Hematopoietic multipotent progenitor cell treated with erythropoietin and hydrocortisone succinate and interleukin-3 and kit ligand, for 8 days (in vitro differentiated cells): ENCODE results near the gene GNG7.
"Not testable (repeated sequence)": the region's sequence is repeated elsewhere in the genome, so short reads cannot be mapped to it uniquely, and the experiment has no call there.

Experiments used
- DNase-seq: peaks from one replicate; pipeline ENCODE4 v3.0.0-alpha.2; 2015

Gene GNG7

DNA sequence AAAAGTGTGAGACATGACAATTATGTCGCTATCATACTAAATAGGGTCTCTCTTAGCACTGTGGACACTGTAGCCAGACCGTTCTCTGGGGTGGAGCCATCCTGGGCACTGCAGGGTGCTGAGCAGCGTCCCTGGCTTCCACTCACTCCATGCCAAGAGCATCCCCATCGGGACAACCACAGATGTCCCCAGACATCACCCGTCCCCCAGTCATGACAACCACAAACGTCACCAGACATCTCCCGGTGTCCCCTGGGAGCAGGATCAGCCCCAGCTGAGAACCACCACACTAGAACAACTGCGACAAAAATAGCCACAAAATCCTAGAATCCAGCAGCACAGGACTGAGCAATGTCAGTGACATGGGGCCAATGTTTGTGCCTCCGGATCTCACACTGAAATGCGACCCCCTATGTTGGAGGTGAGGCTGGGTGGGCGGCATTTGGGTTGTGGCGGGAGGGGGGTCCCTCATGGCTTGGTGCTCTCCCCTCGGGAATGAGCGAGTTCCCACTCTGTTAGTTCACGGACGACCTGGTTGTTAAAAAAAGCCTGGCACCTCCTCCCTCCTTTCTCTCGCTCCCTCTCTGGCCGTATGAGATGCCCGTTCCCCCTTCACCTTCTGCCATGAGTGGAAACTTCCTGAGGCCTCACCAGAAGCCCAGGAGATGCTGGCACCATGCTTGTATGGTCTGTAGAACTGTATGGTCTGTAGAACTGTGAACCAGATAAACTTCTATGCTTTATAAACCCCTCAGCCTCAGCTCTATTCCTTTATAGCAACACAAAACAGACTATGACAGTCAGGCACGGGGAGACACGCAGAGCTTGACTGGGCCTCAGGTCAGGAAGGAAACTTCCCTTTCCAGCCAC, 132.7 kb downstream of the GNG7 start:
- DNase-seq = no peak

DNA sequence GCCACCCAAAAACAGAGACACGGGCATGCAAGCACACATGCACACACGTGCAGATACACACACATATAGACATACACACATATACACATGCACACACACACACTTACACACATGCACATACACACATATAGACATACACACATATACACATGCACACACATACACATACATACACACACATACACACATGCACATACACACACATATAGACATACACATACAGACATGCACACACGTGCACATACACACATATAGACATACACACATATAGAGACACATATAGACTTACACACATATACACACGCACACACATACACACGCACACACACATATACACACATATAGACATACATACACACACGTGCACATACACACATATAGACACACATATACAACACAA, 134.5 kb downstream of the GNG7 start:
- DNase-seq = no peak

DNA sequence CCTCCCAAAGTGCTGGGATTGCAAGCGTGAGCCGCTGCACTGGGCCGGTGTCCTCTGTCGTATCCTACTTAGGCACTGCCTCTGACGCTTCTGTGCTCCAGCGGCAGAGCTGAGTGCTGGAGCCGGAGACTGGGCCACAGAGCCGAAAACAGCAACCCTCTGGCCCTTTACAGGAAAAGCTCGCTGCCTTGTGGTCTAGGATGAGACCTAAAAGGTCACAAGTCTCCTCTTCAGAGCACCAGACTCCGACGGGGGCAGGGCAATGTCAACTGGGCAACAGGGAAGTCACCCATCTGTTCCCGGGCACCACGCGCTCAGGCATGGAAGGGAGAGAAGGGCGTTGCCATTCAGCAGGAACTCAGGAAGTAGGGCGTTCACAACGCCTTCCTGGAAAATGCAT, 134.9 kb downstream of the GNG7 start:
- peak; percentile 46 for DNase-seq

DNA sequence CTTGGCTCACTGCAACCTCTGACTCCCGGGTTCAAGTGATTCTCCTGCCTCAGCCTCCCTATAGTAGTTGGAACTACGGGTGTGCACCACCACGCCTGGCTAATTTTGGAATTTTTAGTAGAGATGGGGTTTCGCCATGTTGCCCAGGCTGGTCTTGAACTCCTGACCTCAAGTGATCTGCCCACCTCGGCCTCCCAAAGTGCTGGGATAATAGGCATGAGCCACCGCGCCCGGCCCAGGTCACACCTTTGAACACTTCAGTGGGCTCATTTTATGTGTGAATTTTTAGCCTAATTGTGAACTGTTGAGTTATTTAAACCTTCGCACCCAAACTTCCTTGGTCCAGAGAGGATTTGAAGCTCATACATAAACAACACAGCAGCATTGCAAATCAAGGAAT, 138.9 kb downstream of the GNG7 start:
- not testable (repeated sequence) for DNase-seq

DNA sequence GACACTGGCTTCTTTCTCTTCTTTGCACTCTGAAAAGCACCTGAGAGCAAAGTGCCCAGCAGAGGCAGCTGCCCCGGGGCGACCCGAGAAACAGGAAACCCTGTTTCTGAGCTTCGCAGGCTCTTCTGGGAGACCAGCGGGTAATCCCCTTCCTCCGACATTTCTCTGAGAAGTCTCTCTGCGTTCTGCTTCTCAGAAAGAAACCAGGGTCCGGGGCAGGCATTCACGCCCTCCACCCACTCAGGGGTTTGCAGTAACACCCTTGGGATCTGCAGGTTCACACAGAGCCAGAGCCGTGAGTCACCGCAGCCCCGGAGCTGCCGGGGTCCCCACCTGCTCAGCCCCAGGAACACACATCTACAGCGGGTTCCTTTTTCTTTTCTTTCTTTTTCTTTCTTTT, 140.6 kb downstream of the GNG7 start:
- DNase-seq = no peak

DNA sequence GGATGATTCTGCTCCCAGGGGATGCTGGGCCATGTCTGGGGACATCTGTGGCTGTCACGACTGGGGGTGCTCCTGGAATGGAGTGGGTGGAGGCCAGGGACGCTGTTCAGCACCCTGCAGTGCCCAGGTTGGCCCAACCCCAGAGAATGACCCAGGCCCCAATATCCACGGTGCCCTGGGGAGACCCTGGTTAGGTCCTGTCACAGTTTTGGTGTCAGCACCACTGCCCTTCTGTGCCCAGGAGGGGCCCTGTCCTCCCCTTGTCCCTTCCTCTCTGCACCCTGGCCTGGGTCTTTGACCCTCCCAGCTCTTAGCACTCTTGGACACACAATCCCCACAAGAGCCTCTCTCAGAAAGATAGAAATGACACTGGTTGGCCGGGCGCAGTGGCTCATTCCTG, 141.3 kb downstream of the GNG7 start:
- DNase-seq = no peak

DNA sequence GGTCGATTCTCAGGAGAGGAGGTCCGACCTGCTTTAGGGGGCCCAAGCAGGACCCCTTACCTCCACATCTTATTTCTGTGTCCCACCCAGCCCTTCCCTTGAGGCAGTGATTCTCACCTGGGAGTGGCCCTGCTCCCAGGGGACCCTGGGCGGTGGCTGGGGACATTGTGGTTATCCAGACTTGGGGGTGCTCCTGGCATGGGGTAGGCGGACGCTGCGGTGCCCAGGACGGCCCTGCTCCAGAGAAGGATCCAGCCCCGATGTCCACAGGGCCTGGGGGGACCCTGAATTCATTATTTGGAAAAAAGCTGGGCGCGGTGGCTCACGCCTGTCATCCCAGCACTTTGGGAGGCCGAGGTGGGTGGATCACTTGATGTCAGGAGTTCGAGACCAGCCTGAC, 142.1 kb downstream of the GNG7 start:
- DNase-seq = no peak

DNA sequence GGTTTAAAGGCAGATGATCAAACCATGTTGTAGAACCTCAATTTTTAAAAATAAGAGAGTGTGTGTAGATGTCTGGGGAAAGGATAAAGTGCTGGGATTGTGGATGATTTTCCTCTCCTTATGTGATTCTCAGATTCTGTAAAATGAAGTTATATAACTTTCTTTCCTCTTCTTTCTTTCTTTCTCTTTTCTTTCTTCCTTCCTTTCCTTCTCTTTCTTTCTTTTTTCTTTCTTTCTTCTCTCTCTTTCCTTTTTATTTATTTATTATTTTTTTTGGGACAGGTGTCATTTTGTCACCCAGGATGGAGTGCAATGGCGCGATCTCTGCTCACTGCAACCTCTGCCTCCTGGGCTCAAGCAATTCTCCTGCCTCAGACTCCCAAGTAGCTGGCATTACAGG, 144.0 kb downstream of the GNG7 start:
- no peak for DNase-seq

DNA sequence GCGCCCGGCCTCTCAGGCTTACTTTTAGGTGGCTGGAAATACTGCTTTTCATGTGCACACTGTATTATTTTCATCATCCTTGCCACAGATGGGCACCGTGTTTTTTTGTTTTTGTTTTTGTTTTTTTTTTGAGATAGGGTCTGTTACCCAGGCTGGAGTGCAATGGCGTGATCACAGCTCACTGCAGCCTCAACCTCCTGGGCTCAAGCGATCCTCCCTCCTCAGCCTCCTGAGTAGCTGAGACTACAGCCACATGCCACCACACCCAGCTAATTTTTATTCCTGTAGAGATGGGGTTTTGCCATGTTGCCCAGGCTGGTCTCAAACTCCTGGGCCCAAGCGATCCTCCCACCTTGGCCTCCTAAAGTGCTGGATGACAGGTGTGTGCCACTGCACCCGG, 144.4 kb downstream of the GNG7 start:
- DNase-seq = not testable (repeated sequence)

DNA sequence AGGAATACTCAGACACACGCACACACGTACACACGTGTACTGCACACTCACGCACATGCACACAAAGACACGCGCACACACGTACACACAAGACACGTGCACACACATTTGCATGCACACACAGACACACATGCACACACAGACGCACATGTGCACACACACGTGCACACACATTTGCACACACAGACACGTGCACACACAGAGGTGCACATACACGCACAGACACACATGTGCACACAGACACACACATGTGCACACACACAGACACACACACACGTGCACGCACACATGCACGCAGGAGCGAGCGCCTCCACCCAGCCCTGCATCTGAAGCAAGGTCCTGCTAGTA, 145.4 kb downstream of the GNG7 start:
- DNase-seq = no peak

DNA sequence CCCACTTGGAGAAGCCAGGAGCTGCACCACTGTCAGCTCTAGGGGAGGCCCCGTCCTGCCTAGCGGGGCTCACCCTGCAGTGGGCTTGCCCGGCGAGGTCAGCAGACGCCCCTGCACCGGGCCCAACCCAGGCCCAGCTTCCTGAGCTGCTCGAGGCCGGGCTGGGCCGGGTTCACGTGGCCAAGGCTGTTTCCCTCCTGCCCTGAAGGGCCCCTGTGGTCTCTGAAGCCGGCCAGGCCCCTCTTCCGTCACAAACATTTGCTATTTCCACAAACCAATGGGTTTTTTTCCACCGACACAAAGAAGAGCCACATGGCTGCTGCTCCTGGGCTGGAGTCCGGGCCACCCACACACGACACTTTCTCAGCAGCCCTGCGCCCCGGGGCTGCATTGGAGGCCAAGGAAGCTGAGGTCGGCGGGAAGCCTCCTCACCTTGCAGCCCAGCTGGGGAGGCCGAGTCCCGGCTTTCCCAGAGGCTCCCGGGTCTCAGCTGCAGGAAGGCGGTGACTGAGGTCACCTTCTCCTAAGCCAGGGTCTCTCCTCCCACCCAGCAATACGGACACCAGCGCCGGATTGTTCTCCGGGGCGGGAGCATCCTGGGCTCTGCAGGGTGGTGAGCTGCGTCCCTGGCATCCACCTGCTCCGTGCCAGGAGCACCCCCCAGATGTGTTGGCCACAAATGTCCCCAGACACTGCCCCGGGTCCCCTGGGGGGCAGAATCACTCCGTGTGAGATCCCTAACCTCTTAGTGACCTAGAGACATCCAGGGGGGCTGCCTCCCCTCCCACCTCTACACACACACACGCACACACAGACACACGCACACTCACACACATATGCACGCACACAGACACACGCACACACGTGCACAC, 146.0 kb downstream of the GNG7 start:
- DNase-seq = no peak

DNA sequence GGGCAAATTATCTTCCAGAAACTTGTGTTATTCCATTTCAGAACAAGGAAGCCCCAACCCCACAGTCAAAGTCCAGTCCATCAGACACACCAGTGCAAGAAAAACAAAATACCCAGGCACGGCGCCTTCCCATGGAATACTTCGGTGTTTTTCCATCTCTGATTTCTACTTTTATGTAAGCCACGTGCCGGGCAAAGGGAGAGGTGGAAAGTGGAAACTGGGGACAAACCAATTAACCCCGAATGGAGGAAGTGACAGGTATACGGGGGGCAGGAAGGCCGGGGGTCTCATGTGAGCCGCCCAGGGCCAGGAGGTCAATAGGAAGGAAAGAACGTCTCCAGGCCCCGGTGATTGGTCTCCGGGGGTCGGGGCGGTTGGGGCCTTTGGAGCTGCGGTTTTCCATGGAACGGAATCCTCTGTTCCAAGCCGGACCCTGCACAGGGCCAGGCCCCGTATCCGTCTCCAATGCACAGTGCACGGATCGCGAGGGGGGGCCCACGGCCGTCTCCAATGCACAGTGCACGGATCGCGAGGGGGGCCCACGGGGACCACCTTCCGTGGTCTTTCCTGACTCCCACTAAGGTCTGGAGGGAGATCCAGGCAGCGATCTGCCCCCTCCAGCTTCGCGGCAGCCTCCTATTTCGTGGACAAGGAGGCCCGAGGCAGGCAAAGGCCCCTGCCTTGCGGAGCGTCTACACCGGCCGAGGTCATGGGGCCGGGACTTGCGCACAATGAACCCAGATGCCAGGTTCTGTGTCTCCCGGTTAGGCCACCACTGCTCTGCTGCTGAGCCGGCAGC, 146.9 kb downstream of the GNG7 start:
- DNase-seq = no peak

DNA sequence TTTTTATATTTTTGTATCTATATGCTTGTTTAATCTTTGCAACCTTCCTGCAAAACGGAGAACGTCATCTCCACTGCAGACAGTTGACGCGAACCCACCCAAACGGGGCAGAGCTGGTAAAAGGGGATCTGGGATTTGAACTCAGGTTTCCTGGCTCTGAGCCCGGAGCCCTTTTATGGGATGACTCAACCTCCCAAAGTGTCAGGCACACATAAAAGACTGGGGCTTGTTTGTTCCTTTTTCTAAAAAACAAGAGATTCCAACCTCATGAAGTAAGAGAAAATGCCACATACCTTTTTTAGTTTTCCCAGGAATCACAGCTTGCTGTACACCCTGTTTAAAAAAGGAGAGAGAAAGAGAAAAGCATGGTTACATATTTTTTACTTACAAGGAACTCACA, 147.6 kb downstream of the GNG7 start:
- DNase-seq = no peak

DNA sequence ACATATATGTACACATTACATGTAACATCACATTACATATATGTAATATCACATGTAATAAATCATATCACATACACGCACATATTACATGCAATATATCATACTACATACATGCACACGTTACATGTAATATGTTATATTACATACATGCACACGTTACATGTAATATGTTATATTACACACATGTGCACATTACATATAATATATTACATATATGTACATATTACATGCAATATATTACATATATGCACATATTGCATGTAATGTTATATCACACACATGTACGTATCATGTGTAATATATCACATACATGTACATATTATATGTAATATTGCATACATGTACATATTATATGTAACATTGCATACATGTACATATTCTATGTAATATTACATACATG, 149.0 kb downstream of the GNG7 start:
- DNase-seq = no peak

DNA sequence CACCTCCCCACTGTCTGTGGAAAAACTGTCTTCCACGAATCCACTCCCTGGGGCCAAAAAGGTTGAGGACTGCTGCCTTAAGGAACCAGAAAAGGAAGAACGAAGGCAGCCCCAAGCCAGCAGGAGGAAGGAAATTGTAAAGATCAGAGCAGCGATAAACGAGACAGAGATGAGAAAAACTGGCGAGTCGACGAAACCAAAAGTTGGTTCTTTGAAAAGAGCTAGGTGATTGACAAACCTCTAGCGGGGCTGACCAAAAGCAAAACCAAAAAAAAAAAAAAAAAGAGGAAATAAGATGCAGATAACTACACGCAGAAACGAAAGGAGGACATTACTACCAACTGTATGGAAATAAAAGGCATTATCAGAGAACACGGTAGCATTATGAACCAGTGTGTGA, 149.6 kb downstream of the GNG7 start:
- peak; percentile 60 for DNase-seq

DNA sequence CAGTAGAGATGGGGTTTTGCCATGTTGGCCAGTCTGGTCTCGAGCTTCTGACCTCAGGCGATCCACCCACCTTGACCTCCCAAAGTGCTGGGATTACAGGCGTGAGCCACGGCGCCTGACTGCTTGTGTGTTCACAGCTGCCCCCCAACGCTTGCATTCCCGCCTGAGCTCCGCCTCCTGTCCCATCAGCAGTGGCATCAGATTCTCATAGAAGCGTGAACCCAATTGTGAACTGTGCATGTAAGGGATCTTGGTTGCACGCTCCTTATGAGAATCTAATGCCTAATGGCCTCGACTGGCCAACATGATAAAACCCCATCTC, 150.7 kb downstream of the GNG7 start:
- no peak for DNase-seq

DNA sequence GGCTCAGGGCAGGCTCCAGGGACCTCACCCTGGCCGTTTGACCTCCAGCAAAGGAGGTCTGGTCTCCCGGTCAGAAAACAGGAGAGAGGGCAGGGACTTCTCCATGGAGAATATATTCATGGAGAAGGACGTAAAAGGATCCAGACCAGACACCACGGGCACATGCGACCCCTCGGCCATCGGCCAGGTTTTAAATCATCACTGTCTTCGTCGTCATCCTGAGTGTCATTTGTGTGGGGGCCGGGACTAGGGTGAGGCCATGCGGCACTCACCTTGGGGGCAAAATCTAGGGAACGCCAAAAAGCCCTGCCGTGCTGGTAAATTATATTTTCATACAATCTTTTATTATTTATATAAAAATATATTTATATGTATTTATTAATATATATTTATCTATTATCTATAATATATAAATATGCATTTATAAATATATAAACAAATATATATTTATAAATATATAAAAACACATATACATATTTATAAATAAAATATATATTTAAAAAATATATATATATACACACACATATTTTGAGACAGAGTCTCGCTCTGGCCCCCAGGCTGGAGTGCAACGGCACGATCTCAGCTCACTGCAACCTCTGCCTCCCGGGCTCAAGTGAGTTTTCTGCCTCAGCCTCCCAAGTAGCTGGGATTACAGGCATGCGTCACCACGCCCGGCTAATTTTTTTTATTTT, 151.2 kb downstream of the GNG7 start:
- no peak for DNase-seq

DNA sequence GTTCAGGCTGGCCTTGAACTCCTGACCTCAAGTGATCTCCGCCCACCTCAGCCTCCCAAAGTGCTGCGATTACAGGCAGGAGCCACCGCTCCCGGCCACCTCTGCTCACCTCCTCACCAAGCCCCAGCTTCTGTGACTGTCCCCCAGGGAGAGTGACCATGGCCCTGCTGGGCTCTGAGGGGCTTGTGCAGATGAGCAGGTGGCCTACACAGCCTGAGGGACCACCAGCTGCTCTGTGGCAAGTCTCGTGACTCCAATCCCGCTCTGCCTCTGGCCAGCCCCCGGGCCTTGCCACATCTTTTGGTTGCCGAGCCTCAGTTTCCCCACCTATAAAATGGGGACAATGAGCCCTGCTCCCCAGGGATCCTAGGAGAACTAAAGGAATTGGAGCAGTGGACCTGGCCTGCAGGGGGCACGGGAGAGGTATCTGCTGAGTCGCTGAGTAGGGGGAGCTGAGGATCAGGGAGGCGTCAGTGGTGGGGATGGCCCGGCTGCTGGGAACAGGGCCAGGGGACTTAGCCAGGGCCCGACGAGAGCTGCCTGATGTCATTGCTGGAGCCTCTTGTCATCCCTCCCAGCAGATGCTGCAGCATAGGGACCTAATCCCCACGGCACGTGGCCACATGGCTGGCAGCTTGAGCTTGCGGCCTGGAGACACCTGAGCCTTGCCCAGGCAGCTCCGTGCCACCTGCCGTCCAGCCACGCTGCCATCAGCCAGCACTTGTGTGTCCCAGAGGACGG, 151.9 kb downstream of the GNG7 start:
- no peak for DNase-seq

DNA sequence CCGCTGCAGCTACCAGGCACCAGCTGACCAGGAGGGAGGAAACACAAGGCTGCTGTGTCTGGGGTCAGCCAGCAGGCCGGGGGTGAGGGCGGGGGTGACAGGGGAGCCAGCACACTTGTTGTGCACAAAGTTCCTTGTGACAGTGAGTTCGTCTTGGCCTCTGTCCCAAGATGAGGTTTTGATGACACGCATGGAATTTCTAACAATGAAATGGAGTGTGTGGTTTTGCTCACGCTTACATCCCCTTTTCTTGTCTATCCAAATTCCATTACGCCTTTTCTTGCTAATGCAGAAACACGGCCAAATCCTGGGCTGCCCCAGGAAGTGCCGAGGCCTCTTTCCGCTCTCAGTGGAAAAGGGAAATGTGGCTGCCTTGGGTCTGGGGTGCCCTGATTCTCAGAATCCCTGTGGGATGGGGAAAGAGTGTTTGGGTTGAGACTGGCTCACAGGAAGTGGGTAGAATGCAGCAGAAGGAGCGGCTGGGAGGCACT, 152.7 kb downstream of the GNG7 start:
- peak; percentile 27 for DNase-seq

DNA sequence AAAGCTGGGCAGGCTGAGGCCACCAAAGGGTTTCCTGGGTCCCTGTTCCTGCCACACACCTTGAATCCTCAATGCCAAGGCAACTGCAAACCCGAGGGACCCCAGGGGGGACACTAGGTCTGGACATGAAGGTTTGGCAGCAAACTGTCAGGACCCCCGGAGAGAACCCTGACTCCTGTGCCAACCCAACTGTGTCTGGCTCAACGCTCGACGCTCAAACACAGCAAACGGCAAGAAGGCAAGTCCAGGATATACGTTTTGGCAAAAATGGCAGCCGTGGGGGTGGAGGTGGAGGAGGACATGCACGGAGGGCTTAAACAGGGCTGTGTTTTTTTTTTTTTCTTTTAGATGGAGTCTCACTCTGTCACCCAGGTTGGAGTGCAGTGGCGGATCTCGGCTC, 153.5 kb downstream of the GNG7 start:
- no peak for DNase-seq

DNA sequence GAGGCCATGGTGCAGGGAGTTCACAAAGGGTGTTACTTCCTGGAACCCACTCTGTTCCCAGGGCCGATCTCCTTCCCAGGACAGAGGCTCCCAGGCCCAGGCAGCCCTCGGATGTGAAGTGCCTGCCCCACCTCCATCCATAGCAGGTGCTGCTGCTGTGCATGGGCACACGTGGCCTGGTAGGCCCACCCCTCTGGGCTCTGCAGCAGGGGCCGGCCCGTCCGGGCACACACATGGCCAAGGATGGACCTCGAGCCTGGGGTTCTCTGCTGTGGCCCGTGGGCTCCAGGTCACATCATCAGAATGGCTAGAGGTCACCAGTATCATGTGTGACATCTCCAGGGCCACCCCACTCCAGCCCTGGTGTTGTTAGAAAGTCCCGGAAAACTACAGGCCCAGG, 154.8 kb downstream of the GNG7 start:
- DNase-seq = no peak

DNA sequence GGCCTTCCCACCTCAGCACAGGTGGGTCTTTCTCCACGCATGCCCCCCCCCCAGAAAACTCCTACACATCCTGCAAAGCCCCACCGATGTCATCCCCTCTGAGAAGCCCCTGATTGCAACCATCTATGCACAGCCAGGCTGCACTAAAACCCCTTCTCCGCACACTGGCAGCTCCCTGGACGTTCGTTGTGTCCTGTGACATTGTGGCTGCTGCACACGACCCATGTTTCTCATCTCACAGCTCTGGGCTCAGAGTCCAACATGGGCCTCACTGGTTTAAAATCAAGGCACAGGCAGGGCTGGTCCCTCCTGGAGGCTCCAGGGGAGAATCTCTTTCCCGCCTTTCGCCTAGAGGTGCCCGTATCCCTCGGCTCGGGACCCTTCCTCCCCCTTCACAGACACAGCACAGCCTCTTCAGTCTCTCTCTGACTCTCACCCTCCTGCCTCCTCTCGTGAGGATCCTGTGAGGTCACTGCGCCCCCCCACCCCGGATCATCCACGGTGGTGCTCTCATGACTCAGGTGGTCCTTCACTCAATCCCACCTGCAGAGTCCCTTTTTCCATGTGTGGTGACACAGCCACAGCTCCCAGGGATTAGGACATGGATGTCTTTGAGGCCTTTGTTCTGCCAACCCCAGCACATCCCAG, 155.3 kb downstream of the GNG7 start:
- DNase-seq = no peak
